ENCODE results near the gene DYNLL1.

DNA sequence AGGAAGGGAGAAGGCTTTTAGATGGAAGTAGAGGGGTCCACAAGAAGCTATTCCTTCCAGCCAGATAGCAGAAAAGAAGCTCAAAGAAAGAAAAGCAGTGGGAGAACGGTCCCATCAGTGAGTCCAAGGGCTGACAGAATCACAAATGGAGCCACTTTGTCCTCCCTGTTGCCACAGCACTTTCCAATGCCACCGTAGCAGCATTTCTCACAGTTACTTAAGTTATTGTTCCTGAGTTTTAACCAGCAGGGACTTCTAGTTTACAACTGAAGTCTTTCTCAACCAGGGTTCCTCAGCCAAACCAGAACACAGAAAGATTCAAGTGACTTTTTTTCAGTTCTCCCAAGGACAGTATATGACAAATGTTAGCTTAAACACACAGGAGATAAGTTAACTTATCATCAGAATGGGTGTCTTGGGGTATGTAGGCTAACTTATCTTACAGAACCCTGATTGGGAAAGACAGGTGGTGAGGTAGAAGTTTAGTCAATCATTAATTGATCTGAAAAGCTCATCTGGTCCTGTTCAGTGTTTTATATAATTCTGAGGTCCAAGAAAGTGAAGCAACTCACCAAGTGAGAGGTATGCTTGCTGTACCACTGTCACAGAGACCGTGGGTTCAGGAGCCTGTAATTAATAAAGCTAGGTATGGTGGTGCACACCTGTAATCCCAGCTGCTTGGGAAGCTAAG lies 42.7 kb upstream of the DYNLL1 start:
- TF ChIP-seq EZH2 (IDR thresholded peaks at IDR 0.05; ENCODE audit: insufficient read depth, poor library complexity, severe bottlenecking) (no peak), EZH2phosphoT487 (IDR thresholded peaks at IDR 0.05; ENCODE audit: insufficient read depth, low read depth) (no peak)

All from GM23248 (cell line).